ENCODE data around the gene TOP2A.
A peak's percentile ranks its signal among the peaks of the same experiment; 100 is the strongest.

TOP2A gene

GRCh38 chr17:40358323-40359038, 59.2 kb downstream of the TOP2A start:
- DNase-seq (ENCODE audit: low read depth in 2 of 2), result peak; percentile 91 to 93
- no peak overlapping the region for H3K4me3 ChIP-seq (replicated peaks in 1 of 2; ENCODE audit: low read depth in 2 of 2, low read length in 2 of 2)
- peak; percentile 92 for TF ChIP-seq CTCF (IDR thresholded peaks at IDR 0.05; ENCODE audit: low read depth, low read length)

GRCh38 chr17:40356990-40357881, 60.5 kb downstream of the TOP2A start:
- no peak for DNase-seq (ENCODE audit: low read depth in 2 of 2)
- TF ChIP-seq CTCF (IDR thresholded peaks at IDR 0.05; ENCODE audit: low read depth, low read length), result no peak
- H3K4me3 ChIP-seq (replicated peaks in 1 of 2; ENCODE audit: low read depth in 2 of 2, low read length in 2 of 2), result no peak overlapping the region

GRCh38 chr17:40355804-40356758, 61.6 kb downstream of the TOP2A start:
- no peak for TF ChIP-seq CTCF (IDR thresholded peaks at IDR 0.05; ENCODE audit: low read depth, low read length)
- DNase-seq (ENCODE audit: low read depth in 2 of 2), result no peak
- no peak overlapping the region for H3K4me3 ChIP-seq (replicated peaks in 1 of 2; ENCODE audit: low read depth in 2 of 2, low read length in 2 of 2)

- peak; percentile 93 for TF ChIP-seq CTCF (IDR thresholded peaks at IDR 0.05; ENCODE audit: low read depth, low read length)
- DNase-seq (ENCODE audit: low read depth in 2 of 2), result peak; percentile 61 to 65
- no peak overlapping the region for H3K4me3 ChIP-seq (replicated peaks in 1 of 2; ENCODE audit: low read depth in 2 of 2, low read length in 2 of 2)
Measured at GRCh38 chr17:40355123-40355803, 62.4 kb downstream of the TOP2A start.

GRCh38 chr17:40354221-40355122, 63.2 kb downstream of the TOP2A start:
- no peak for DNase-seq (ENCODE audit: low read depth in 2 of 2)
- no peak overlapping the region for H3K4me3 ChIP-seq (replicated peaks in 1 of 2; ENCODE audit: low read depth in 2 of 2, low read length in 2 of 2)
- no peak for TF ChIP-seq CTCF (IDR thresholded peaks at IDR 0.05; ENCODE audit: low read depth, low read length)
